Measurements from ENCODE around the gene CPXM2.

DNA sequence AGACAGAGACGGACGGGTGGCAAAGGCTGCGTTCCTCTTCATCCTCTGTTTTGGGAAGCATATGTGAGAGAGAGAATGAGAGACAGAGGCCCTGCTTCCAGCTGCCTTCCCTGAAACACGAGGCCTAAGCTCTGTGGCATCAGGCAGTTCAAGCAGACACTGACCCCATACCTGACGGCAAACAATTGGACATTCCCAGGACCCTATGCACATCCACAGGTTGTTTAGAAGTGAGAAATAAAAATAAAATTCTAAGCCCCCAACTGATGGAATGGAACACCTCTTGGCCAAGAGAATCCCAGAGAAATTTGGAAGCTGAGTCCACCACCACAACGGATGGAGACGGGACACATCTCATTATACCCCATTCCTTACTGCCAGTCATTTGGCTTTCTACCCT, 105.3 kb downstream of the CPXM2 start:
- no peak for TF ChIP-seq PBX3 (IDR thresholded peaks at IDR 0.05)
- no peak for TF ChIP-seq RFX5 (IDR thresholded peaks at IDR 0.05; ENCODE audit: low read length)
- TF ChIP-seq EZH2phosphoT487 (IDR thresholded peaks at IDR 0.05; ENCODE audit: borderline replicate concordance, low read depth) = no peak

Data from SK-N-SH (cell line).